Measurements from ENCODE around the gene NDRG3.

GRCh38 chr20:36642136-36642535 lies 103.8 kb downstream of the NDRG3 start:
- TF ChIP-seq CTCF (IDR thresholded peaks at IDR 0.05; ENCODE audit: low read length) (no peak), EZH2 (optimal IDR thresholded peaks at IDR 0.05; ENCODE audit: low read depth, low read length) (no peak), EZH2phosphoT487 (IDR thresholded peaks at IDR 0.05; ENCODE audit: low read length) (no peak)
